Thoracic aorta (tissue), 2 donors: Measurements from ENCODE around the gene SOX8. TPM values are rescaled to one million over a fixed set of nuclear protein-coding genes. Genes with fewer than 3 reads are reported as not detected.

Experiments used
- ATAC-seq: fragments of 150-250 bp; one replicate; pipeline ENCODE4 v1.8.0; 2017; ENCODE audit warnings: low read depth; ENCODE audit not compliant: insufficient number of reproducible peaks, low FRiP score
- DNase-seq: peaks from one replicate; pipeline ENCODE4 v3.0.0-alpha.2; 2020; ENCODE audit warnings: low spot score
- H3K27ac ChIP-seq, 2 donors: fragments of 200-600 bp; sonication (generic); 1 replicate in 1 of 2; 2 replicates in 1 of 2; pipeline ENCODE4 v1.5.1; 2016; ENCODE audit warnings: mild to moderate bottlenecking in 2 of 2, moderate library complexity in 2 of 2
- H3K27me3 ChIP-seq: fragments of 200-600 bp; sonication (generic); replicated peaks from 2 replicates; pipeline ENCODE4 v1.6.0; 2016; ENCODE audit warnings: mild to moderate bottlenecking; ENCODE audit not compliant: insufficient read depth
- H3K36me3 ChIP-seq: fragments of 200-600 bp; sonication (generic); one replicate; pipeline ENCODE4 v1.5.1; 2016
- H3K4me1 ChIP-seq, 2 donors: fragments of 200-600 bp; sonication (generic); 1 replicate in 1 of 2; 2 replicates in 1 of 2; pipeline versions ENCODE4 v1.5.1 to v1.6.0; 2016; ENCODE audit warnings: low read depth in 2 of 2, mild to moderate bottlenecking in 1 of 2; ENCODE audit not compliant: control insufficient read depth in 1 of 2
- H3K4me3 ChIP-seq: fragments of 200-600 bp; sonication (generic); 2 replicates; pipeline ENCODE4 v1.5.1; 2016; ENCODE audit warnings: mild to moderate bottlenecking
- H3K9me3 ChIP-seq: fragments of 200-600 bp; sonication (generic); 2 replicates; pipeline ENCODE4 v1.5.1; 2016
- total RNA-seq, 2 donors: library from RNA; depleted of rRNA; stranded (reverse); fragments of >200 nt; gene quantifications; one replicate each; pipeline versions ENCODE4 v1.1.0 to v1.2.3, GENCODE V29; 2016
- TF ChIP-seq, protein P1 (sequence below): fragments of 200-600 bp; sonication (generic); IDR thresholded peaks from one replicate; pipeline ENCODE4 v1.5.1; 2019; ENCODE audit warnings: antibody characterized with exemption

Gene SOX8
- total RNA-seq, 2 donors from 2014 or later = 5.7 to 10.1 TPM

DNA sequence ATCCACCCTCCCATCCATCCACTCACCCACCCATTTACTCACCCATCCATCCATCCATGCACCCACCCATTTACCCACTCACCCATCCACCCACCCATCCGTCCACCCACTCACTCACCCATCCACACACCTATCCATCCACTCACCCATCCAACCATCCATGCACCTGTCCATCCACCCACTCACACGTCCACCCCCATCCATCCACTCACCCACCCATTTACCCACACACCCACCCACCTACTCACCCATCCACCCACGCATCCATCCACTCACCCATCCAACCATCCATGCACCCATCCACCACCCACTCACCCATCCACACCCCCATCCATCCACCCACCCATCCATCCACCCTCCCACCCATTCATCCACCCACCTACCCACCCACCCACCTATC is 12.2 kb downstream of the SOX8 start:
- Histone ChIP-seq H3K9me3 (peaks cover 12% of the 10 kb centered on the region), H3K4me3 (no peak overlapping the region), H3K4me1 (peaks cover 0 to 1% of the 10 kb centered on the region in 2 donors), H3K27ac (no peak overlapping the region), H3K27me3 (no peaks in the 10 kb centered on the region), H3K36me3 (no peaks in the 10 kb centered on the region)
- DNase-seq (no peak), ATAC-seq (no peak)
- TF ChIP-seq, protein P1, sequence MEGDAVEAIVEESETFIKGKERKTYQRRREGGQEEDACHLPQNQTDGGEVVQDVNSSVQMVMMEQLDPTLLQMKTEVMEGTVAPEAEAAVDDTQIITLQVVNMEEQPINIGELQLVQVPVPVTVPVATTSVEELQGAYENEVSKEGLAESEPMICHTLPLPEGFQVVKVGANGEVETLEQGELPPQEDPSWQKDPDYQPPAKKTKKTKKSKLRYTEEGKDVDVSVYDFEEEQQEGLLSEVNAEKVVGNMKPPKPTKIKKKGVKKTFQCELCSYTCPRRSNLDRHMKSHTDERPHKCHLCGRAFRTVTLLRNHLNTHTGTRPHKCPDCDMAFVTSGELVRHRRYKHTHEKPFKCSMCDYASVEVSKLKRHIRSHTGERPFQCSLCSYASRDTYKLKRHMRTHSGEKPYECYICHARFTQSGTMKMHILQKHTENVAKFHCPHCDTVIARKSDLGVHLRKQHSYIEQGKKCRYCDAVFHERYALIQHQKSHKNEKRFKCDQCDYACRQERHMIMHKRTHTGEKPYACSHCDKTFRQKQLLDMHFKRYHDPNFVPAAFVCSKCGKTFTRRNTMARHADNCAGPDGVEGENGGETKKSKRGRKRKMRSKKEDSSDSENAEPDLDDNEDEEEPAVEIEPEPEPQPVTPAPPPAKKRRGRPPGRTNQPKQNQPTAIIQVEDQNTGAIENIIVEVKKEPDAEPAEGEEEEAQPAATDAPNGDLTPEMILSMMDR = no peak

DNA sequence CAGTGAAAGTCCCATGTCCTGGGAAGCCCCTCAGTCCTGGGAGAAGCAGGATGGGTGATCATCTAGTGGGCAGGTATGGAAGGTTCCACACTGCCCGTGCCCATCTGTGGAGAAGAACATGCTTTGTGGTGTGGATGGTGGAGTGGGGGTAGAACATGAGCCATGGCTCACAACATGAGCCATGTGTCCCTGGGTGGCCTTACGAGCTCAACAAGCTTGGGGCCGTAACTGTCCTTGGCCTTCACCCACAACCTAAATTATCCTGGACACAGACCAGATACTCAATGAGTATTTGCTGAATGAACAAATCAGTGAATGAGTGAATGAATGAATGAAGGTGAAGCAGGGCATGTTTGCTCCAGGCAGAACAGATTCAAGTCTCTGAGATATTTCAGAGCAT is 13.5 kb downstream of the SOX8 start:
- Histone ChIP-seq H3K27me3 (no peaks in the 10 kb centered on the region), H3K9me3 (peaks cover 12% of the 10 kb centered on the region), H3K4me1 (no peaks in the 10 kb centered on the region), H3K27ac (no peak overlapping the region), H3K36me3 (no peaks in the 10 kb centered on the region), H3K4me3 (no peak overlapping the region)
- DNase-seq (no peak), ATAC-seq (no peak)
- TF ChIP-seq, protein P1 = no peak

DNA sequence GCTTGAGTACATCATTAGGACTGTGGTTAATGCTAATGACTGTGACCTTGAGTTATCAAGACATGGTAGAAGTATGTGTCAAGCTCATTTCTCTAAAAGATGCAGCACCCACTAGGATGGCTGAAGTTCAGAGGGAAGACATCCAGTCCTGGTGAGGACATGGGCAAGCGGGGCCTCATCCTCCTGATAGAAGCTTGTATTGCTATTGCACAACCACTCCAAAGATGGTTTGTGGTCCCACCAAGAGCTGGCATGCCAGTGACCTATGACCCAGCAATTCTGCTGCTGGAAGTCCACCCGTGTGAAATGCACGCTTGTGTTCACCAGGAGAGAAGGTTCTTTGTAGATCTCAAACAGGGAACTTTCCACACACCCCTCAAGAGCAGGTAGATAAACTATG is 14.2 kb downstream of the SOX8 start:
- DNase-seq (no peak), ATAC-seq (no peak)
- no peaks in the 10 kb centered on the region for H3K27me3 ChIP-seq
- no peak overlapping the region for H3K27ac ChIP-seq
- H3K9me3 ChIP-seq = peaks cover 12% of the 10 kb centered on the region
- no peaks in the 10 kb centered on the region for H3K36me3 ChIP-seq
- TF ChIP-seq, protein P1 = no peak
- H3K4me3 ChIP-seq = no peak overlapping the region
- H3K4me1 ChIP-seq = no peaks in the 10 kb centered on the region

DNA sequence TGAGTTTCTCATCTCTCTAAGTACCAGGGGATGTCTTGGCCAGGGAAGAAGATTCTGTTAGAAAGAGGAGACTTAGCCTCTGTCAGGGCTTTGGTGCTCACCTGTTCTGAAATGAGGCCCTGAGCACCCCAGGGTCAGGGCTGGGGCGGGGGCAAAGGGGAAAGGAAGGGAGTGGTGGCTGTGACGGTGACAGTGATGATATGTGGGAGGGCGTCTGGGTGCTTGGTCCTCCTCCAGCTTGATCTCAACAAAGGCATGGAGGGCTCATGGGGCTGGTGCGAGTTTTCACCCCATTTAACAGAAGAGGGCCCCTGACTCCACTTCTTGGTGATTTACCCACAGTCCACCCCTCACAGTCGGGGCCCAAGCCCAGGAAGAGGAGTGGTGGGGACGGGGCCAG is 15.1 kb downstream of the SOX8 start:
- Histone ChIP-seq H3K9me3 (peaks cover 12% of the 10 kb centered on the region), H3K27ac (no peak overlapping the region), H3K27me3 (no peaks in the 10 kb centered on the region), H3K4me3 (no peak overlapping the region), H3K36me3 (no peaks in the 10 kb centered on the region), H3K4me1 (no peaks in the 10 kb centered on the region)
- DNase-seq = no peak
- no peak for ATAC-seq
- TF ChIP-seq, protein P1 = no peak

DNA sequence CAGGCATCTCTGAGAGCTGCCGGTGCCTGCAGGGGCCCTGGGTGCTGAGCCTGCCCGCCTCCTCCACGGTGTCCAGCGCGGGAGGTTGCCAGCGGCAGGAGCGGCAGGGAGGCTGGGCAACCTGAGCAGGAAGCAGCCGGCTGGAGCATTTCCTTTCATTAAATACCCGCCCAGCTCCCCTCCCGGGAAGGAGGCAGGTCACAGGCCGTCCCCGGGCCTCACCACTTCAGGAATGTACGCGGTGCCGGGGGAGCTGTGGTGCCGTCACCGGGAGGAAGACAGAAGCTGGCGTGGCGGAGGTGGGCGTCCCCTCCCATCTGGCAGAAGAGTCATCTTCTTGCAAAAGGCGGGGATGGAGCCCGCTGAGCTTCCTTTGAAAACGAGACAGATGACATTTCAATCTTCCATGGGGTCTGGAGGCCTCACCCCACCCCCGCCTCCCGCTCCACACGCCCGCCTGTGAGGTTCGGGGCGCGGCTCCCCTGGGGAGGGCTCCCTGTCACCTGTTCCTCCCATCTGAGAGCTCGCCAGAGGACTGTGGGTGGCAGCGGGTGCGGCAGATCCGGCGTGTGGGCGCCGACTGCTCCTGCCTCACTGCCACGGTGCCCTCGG is 16.0 kb downstream of the SOX8 start:
- H3K4me1 ChIP-seq = no peaks in the 10 kb centered on the region
- DNase-seq = no peak
- no peaks in the 10 kb centered on the region for H3K36me3 ChIP-seq
- H3K27me3 ChIP-seq = no peaks in the 10 kb centered on the region
- peak overlapping the region; percentile 19 for H3K4me3 ChIP-seq
- TF ChIP-seq, protein P1 = no peak
- H3K9me3 ChIP-seq = peaks cover 12% of the 10 kb centered on the region
- no peak for ATAC-seq
- H3K27ac ChIP-seq = no peak overlapping the region
